Measurements from ENCODE around the gene P2RY2.

P2RY2 gene

DNA sequence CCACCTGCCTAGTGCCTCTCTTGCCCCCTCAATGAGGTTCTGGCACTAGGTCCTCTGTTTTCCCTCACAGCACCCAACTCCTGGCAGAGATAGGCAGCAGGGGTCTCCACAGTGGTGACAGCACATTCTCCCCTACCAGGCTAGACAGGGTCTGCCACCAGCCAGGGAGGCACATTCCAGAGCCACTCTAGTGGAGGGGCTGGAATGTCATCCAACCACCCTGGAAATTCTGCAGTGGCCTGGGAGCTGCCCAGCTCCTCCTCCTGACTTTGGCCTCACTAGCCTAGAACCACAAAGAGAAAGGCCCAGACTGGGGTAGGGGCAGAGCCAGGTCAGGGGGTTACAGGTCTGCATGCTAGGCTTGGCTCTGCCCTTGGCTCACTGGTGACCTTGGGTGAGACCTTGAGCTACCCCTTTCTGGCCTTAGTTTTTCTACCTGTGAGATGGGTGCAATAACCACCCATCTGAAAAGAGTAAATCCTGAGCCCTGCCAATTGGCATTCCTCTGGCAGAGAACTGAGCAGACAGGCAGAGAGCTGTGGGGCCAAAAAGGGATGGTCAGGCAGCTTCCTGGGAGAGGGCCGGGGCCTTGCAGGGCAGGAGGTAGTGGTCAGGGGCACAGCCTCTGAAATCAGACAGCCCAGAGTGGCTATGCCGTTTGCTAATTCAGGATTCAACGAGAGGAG lies 7.1 kb downstream of the P2RY2 start:
- no peak overlapping the region for H3K4me3 ChIP-seq (ENCODE audit: low read depth, low read length)
- TF ChIP-seq CTCF (IDR thresholded peaks at IDR 0.05; ENCODE audit: low read depth, low read length), result no peak

DNA sequence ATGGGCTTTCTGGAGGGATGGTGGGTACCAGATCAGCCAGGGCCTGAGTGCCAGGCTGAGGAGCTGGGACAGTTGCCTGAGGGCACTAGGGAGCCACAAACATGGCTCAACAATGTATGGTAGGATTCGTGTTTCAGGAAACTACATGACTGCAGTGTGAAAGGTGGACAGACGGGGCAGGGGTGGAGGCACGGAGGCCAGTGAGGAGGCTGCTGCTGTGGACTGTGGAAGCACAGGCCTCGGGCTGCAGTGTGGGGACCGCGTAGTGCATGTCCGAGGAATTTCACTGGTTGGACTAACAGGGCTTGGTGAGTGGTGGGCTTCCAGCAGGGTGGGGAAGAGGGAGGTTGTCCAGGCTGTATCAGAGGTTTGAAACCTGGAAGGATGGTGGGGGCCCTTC lies 7.8 kb downstream of the P2RY2 start:
- H3K4me3 ChIP-seq (ENCODE audit: low read depth, low read length), result no peak overlapping the region
- TF ChIP-seq CTCF (IDR thresholded peaks at IDR 0.05; ENCODE audit: low read depth, low read length), result no peak

DNA sequence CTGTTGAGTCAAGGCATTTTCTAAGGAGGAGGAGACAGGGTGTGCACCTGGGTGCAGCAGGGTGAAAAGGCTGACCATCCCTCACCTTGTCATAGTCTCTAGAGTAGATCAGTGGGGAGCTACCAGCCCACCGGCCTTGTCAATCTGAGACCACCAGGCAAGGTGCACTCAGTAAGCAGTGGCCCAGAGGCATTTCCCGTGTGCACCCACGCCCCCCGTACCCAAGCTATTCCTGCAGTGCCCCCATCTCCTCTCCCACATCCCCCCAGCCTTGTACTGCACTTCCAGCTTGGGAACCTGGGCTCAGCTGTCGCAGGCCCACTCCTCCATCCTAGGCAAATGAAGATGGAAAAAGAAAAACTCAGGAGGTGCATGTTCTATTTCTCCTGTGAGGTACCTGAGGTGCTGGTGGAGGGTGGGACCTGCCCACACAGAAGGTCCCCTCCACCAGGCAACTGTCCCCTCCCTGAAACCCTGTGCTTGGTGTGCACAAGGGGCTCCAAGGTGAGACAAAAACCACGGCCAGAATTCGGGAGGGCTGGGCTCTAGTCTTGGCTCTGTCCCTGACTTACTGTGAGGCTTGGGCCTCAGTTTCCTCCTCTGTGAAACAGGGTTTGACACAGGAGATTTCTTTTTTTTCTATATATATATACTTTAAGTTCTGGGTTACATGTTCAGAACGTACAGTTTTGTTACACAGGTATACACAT lies 8.4 kb downstream of the P2RY2 start:
- H3K4me3 ChIP-seq (ENCODE audit: low read depth, low read length), result no peak overlapping the region
- TF ChIP-seq CTCF (IDR thresholded peaks at IDR 0.05; ENCODE audit: low read depth, low read length), result no peak

DNA sequence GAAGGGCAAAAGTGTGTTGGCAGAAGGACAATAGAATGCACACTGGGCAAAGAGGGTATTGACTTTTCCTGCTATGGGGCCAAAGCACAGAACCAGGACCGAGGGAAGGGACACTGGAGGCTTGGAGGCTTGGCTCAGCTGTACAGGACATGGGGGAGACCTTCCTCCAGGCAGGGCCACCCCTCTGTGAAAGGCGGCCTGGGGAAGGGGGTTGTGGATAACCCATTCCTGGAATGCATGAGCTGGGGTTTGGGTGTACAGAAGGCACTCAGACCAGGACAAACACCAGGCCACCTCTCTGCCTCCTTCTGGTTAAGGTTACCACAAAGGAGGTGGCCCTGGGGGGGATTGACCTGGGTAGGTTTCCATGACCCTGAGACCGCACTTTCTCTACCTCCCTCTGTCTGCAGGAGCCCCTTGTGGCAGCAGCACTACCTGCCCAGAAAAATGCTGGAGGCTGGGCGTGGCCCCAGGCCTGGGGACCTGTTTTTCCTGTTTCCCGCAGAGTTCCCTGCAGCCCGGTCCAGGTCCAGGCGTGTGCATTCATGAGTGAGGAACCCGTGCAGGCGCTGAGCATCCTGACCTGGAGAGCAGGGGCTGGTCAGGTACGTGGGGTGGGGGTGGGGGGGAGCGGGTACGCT lies 9.6 kb downstream of the P2RY2 start:
- TF ChIP-seq CTCF (IDR thresholded peaks at IDR 0.05; ENCODE audit: low read depth, low read length), result no peak
- no peak overlapping the region for H3K4me3 ChIP-seq (ENCODE audit: low read depth, low read length)

GRCh38 chr11:73228268-73229134 lies 10.4 kb downstream of the P2RY2 start:
- no peak for TF ChIP-seq CTCF (IDR thresholded peaks at IDR 0.05; ENCODE audit: low read depth, low read length)
- H3K4me3 ChIP-seq (ENCODE audit: low read depth, low read length), result no peak overlapping the region

- no peak for TF ChIP-seq CTCF (IDR thresholded peaks at IDR 0.05; ENCODE audit: low read depth, low read length)
These were observed 11.3 kb downstream of the P2RY2 start for GRCh38 chr11:73229321-73229895.

More at GRCh38 chr11:73229321-73229895, 11.3 kb downstream of the P2RY2 start:
- no peak overlapping the region for H3K4me3 ChIP-seq (ENCODE audit: low read depth, low read length)
